Stimulated activated naive CD4-positive, alpha-beta T cell (primary cell): ENCODE measurements around the gene RGS3.

Experiments
- DNase-seq, 6 experiments: peaks; one replicate each; lab custom pipeline; 2025; lab: John Stamatoyannopoulos, UW

RGS3 gene

DNA sequence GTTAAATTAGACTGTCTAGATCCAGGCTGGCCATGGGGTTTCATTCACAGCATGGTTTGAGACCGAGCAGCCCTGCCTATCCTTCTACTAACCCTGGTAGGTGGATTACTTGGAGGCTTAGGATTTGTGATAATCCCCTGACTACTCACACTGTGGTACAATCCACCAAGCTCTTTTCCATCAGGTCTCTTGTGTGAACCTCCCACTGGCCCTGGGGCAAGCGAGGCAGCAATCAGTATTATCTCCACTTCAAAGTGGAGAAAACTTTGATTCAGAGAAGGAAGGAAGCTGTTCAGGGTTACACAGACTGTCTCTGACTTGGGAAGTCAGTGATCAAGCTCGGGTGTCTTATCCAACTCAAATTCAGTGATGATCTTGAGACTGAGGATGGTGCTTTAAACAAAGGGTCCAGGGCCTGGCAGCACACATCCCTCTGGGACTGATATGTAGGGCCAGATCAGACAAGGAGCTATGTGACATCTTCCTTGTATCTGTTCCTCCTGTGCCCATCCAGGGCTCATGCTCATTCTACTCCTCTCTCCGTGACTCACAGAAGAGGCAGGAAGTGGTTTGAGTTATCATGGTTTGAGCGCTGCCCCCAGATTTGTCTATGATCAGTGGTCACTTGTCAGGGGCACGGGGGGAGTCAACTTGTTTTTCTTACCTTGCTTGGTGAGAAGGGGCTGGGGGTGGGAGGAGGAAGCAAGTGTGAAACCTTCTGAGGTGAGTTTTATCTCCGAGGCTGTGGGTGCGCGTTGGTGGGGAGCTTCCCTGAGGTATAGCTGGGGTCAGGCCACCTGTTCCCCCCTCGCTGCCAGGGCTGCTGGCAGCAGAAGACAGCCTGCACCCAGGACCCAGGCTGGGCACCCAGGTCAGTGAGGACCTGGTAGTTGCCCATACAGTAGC, 48.6 kb downstream of the RGS3 start:
- peak in 4 of 6 experiments; percentile 26 to 63 (median 40) for DNase-seq

DNA sequence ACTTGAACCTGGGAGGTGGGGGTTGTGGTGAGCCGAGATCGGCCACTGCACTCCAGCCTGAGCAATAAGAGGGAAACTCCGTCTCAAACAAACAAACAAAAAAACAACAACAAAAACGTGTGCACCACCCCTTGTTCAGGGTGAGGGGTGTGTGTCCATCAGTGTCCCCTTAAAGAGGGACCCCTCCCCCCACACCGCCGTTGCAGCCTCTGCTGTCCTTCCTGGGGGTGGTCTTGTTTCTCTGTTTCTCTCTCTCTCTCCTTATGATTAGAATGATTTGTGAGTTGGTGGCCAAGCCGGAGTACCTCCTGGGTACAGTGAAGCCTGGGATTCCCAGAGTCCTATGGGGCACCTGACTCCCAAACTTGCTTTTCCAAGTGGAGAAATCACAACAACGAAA, 49.6 kb downstream of the RGS3 start:
- no peak for DNase-seq

DNA sequence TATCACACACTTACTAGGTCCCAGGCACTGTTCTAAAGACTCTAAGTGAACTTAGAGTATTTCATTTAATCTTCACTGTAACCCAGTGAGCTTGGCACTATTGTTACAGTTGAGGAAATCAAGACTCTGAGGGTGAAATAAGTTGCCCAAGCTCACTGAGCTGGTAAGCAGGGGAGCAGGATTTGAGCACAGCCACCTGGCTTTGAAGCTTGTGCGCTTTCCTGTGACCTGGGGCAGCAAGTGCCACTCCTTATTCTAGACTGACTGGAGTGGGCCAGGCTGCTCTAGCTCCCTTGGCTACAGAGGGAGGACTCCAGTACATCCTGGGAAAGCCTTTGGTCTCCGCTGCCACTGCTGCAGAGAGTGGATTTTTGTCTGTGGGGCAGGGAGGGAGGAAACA, 50.0 kb downstream of the RGS3 start:
- peak in 2 of 6 experiments; percentile 12 to 44 for DNase-seq

DNA sequence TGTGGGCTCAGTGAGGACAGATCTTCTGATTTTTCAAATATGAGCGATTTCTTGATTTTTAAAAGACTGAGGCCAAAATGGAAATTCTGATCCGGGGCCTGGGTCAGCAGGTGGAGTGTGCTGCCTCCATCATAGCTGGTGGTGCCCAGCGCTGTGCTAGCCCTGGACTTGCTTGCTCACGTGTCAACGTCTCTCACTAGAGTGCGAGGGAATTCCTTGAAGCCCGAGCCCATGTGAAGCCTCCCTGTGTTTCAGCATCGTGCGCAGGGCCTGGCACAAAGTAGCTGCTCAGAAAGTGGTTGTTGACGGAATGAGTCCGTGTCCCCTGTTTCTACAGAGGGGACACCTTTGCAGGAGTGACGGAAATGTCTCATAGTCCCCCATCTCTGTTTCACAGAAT, 50.5 kb downstream of the RGS3 start:
- DNase-seq = no peak

DNA sequence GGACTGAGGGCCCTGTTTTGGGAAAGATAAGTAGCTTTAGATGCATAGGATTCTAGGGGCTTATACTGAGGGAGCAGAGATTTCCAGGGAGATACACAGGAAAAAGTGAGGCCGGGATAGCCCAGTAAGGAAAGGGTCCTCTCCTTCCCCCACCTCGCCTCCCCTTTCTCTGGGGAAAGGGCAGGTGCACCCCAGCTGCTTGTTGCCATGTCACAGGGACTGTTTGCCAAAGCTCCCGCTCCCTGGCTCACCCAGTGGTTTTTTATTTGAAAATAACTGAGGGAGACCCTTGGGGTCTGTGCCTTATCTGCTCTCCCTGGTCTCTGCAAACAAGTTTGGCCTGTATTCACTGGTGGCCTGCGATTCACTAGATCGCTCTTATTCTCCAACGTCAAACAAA, 51.2 kb downstream of the RGS3 start:
- DNase-seq = no peak

DNA sequence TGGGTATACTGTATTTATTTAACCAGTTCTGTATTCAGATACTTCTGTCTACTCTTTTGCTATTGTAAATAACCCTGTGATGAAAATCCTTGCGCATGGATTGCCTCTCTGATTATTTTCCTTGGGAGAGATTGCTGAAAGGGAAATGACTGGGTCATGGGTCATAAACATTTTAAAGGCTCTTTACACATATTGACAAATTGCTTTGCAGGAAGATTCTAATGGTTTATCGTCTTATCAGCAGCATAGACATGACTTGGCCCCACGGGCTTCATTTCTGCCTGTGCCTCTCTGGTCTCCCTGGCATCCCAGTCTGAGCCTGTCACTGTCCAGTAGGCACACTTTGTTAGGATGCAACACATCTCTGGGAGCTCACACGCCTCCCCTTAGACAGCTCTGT, 52.3 kb downstream of the RGS3 start:
- DNase-seq = no peak

DNA sequence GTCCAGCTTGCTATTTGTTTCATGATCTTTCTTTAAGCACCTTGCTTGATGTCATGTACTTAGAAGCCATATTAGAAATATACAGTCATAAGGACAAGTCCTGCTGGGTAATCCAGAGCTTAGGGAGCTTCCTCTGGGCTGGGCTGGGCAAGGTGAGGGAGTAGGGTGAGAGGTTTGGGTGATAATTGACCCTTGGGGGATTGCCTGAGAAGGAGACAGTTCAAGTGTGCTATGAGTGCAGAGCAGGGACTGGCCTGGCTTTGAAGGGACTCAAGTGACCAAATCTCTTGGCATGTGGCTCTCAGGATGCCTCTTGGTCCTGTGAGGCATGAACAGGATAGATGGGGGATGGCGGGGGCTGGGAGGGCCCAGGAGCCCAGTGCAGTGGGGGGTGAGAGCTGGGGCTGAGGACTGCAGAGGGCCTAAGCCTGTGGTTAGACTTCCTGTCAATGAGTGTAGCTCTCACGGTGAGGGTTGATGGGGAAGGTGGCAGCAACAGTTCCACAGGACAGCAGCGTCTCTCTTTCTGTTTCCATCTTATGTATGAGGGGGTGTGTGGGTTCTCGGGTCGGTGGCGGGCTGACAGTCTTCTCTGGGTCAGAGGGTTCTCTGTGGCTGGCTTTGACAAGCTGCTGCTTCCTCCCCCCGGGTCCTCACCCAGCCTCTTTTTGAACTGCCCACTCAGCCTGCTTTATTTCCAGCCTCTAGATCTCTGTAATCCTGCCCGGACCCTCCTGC, 53.5 kb downstream of the RGS3 start:
- peak in 4 of 6 experiments; percentile 18 to 54 (median 38) for DNase-seq

DNA sequence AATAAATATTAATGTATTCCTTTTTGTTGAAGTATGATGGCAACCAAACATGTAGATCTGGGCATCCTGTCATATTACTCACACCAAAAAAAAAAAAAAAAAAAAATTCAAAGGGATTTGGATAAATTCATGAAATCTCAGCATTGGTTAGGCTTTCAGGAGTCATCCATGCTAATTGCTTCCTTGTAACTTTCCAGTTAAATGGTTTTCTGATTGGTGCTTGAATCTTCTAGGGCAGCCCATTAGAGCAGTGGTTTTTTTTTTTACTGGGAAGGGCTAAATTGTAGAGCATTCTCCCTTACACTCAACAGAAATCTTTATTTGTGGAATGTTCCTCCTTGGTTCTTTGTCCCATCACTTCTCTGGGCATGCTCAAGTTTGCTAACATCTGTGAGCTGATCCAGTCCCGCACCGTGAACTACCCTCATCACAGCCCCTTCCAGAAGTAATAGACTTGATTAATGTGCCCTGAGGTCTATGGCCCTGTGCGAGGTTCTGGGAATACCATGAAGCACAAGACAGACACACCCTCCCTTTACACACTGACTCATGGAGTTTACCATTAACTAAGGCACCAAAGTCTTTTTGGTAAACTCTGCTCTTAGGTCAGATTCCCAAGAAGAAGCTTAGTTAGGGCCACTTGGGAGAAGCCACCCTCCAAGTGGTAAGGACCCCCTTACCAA, 56.0 kb downstream of the RGS3 start:
- DNase-seq = no peak

DNA sequence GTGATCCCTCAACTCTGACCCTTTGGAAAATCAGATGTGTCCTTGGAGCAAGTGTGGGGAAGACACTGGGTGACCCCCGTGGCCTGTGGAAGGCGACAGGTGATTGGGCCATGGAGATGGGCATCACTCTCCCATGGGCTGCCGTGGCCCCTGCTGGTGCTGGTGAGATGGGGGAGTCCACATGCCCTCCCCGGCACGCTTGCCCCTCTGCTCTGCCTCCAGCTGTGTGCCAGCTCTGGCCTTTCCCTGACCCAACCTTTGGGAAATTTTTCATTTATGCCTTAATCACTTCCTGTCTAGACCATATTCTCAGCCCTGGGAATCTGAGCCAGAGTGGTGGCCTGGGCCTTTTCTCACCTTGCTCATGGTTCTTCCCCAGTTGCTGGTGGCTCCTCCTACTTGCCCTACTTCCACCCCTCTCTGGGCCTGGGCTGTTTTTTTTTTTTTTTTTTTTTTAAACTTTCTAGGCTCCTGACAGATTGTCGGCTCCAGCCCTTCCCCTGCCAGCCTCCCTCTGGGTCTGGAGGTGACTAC, 56.6 kb downstream of the RGS3 start:
- peak in 2 of 6 experiments; percentile 6 to 24 for DNase-seq

DNA sequence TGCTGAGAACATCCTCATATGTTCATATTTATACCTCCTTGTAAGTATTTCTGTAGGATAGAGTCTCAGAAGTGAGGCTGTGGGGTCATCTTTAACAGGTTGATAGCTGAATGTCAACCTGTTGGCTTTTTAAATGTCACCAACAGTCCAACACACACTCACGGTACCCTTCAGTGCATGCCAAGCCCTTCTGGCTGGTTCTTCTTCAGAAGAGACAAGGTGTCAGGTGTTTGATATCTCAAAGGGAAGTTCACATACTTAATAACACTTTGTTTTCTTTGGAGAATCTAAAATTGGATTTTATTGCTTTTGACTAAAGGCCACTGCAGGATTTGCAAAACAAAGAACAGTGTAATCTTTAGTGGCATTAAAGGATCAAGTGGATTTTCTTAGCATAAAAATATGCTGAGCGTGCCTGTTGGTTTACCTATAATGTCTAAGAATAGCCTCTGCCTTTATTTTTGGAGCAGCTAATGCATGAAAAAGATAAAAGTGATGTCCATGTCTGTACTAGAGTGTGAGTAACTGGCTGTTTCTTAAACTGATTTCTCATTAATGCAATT, 58.2 kb downstream of the RGS3 start:
- DNase-seq = no peak

DNA sequence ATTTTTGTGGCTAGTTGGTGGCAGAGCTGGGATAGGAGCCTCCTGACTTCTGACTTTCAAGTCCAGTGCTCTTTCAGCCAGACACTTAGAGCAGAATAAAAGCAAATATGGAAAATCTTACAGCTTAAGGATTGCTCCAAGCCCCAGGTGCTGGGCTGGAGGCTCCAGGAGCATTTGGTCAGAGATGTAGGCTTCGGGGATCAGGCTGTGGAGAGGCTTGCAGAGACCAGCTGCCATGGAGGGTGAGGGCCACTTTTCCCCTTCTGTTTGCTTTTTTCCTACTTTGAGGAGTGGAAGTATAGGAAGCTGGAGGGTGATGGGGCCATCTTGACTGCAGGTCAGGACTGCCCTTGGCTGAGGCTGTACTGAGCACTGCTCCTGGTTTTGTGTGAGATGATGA, 58.9 kb downstream of the RGS3 start:
- no peak for DNase-seq

DNA sequence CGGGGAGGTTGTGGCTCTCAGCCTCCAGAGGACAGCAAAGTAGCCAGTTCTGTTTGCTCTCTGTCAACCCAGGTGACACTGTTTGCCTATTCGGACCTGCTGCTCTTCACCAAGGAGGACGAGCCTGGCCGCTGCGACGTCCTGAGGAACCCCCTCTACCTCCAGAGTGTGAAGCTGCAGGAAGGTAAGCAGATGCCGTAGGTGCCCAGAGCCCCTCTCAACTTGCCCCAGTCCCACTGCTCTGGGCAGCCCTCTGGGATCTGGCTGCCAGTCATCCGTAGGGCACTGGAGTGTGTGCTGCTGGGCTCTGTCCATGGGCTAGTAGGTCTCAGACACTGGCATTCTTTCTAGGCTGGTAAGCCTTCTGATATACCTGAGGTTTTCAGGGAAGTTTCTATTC, 59.3 kb downstream of the RGS3 start:
- no peak for DNase-seq

DNA sequence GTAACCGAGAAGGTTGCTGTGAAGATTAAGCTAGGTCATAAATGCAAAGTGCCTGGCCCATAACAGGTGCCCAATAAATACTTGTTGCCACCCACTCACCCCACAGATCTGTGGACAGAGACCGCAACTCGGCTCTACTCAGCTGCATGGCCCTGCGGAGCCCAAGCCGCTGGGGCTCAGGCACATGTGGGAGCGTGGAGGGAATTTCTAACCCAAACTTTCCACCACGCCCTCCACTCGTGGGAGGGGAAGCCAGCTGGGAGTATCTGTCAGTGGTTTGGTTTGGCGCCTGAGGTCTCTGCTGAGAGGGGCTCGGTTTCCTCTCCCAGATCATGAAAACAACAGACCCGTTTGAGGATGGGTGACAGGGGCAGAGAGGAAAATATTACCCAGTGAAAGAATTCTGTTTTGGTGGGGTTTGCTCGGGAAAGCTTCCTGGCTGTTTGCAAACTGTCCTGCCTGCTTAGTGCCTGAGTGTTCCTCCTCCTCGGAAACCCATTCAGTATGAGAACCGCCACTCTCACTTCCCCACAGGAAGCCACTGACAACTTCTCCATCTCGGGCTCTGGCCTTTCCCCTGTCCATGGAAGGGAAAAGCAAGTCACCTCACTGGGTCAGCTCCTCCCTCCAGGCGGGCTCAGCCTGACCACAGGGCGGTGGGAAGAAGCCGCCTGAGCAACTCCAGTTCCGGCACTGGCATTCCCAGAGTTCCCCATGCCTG, 60.1 kb downstream of the RGS3 start:
- DNase-seq = peak in 1 of 6 experiments; percentile 20

DNA sequence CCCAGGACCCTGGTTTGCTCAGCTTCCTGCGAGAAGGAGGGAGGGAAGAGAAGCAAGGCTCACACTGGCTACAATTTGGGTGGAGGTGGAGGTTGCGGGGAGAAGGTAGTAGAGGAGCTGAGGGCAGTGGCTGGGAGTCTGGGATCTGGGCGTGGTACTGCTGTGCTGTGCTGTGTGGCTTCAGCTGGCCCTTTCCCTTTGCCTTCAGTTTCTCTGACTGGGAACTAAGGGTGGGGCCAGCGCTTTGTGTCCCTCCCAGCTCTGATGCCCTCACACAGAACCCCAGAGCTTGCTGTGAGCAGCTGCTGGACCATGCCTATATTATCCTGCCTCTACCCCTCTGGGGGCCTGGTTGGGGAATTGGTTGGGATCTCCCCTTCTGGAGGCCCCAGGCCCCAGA, 60.9 kb downstream of the RGS3 start:
- no peak for DNase-seq

DNA sequence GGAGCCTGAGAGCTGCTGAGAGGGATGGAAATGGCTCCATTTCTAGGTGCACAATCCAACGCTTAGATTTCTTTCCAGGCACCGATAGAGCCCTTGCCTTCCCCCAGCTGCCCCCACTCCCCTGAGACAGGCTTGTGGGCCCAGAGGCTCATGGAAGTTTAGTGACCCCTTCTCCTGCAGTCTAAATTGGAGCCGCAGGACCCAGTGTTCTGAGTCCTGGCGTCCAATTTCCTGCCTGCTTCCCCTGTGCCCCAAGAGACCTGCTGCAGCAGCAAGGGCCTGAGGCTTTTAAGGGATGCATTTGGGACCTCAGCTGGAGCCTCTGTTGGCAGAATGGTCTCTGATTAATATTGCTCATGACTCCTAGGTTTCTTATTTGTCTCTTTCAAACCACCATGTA, 61.7 kb downstream of the RGS3 start:
- no peak for DNase-seq

DNA sequence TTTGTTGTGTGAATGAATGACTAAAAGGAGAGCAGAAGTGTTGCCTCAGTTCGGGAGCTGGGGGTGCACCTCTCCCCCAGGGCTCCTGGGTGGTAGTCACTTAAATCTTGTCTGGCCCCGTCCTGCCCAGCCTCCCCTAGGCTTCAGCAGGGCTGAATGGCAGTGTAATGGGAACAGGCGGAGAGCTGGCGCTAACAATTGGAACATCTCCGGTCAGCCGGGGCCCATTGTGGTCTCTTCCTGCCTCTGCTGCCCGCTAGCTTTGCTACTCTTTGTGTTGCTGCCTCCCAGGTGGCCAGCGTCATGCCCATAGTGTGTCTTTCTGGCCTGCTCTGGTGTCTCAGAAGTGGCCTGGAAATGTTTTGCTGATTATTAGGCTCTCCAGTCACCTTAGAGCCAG, 62.3 kb downstream of the RGS3 start:
- DNase-seq = no peak

DNA sequence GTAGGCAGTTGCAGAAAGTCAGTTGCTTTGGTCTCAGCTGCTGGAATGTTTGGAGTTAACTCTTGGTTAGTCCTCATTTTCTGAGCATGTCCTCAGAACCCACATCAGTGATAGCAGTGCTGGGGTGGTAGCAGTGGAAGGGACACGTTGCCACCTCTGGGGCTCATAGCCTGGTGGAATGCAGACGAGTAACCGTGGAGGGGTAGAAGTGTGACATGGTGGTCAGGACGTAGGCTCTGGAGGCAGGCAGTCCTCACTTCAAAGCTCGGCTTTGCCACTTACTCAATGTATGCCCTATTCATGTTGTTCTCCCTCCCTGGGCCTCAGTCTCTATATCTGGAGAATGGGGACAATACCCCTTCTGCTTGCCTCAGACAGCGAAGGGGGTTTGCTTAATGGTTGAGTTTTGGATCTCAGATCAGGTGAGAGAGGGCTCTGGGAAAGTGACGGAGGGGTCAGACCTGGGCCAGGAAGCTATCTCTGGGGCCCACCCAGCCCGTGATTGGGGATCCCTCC, 62.8 kb downstream of the RGS3 start:
- DNase-seq = no peak

DNA sequence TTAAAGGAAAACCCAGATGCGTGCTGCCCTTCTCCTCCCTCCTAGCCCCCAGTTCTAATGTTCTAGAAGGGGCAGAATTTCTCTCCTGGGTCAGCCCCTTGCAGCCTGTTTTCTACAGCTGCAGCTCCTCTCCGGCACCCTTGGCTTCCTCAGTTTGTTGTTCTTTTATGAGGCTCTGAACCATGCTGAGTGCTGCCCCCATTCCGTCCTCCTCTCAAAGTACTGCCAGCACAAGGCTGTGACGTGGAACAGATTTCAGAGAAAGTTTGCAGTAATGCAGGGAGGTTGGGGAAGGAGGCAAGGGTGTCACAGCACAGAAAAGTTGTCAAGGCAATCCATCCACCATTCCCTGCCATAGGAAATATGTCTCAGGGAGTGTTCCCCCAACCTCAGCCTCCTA, 63.3 kb downstream of the RGS3 start:
- DNase-seq = no peak

DNA sequence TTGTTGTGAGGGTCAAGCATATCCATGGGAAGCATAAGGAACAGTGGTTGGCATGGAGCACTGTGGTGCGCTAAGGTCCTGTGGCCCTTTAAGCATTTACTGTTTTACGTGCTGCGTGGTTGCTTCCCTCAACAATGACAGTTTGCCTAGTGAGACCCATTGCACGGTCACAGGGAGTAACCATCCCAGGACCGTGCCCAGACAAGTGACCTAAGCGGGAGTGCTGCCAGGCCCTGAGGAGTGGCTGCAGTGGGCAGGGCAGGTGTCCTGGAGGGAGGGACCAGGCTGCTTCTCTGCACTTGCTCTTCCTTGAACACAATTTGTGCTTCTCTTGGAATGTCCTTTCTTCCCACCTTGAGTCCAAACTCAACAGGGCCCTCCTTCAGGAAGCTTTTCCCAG, 64.6 kb downstream of the RGS3 start:
- DNase-seq = no peak

DNA sequence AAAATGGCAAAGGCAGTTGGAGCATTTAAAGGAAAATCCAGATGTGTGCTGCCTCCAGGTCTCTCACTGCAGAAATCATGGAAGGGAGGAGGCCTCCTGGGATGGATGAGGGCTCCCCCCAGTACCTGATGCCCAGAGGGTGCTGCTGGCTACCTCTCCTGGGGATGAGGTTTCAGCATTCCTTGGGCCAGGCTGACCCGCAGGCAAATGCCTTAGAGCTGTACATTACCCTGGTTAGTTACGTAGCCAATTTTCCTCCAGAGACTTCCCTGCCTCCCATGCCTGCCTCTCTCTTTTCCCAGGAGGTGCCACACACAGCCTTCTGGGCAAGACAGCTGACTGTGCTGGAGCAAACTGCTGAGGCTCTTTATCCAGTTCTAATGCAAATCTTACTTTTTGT, 65.3 kb downstream of the RGS3 start:
- DNase-seq = no peak

DNA sequence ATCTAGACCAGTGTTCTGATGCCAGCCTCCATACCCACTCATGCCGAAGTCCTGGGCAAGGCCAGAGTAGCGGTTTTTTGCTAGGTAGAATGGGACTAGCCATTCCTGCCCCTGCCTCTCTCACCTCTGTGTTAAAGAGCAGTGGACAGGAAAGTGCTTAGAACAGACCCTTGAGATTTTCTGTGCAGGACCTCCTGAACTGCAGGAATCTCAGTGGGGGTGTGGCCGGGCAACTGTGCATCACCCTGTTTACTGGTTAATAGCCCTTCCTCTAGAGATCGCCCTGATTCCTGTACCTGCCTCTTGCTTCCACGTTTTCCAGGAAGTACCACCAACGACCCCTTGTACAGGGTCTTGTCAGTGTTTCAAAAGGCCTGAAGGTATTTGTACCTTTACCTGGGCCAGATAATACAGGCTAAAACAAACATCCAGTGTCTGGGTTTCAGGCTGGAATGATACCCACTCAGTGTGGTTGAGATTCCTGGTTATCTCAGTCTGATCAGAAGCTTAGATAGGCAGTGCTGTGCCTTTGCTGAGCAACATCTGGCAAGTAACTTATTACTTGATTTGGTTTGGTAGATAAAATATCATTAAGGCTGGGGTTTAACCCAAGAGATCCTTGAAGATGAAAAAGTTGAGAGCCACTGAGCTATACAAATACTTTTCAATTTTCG, 65.9 kb downstream of the RGS3 start:
- DNase-seq = no peak
